HEK293 (cell line): ENCODE results near the gene CALHM3.

Experiments
- CTCF ChIA-PET: fragments of 350-600 bp; formaldehyde crosslinking; extraction: SDS; loops from one replicate; lab custom pipeline; 2021; ENCODE audit warnings: antibody characterized with exemption; lab: Yijun Ruan, JAX
- POLR2A ChIA-PET: fragments of 300-600 bp; formaldehyde crosslinking; extraction: SDS; loops from one replicate; lab custom pipeline; 2020; ENCODE audit warnings: antibody characterized with exemption, inconsistent platforms; lab: Yijun Ruan, JAX
- H3K27ac ChIP-seq: fragments of 200-500 bp; sonication (Bioruptor generic); 2 replicates; pipeline ENCODE4 v1.5.1; 2014; ENCODE audit warnings: low read depth, low read length, control low read depth, inconsistent platforms; ENCODE audit errors: extremely low read depth
- H3K36me3 ChIP-seq, 2 experiments: fragments of 200-500 bp in 1 of 2; sonication (Bioruptor generic) in 1 of 2; 1 replicate in 1 of 2; 2 replicates in 1 of 2; pipeline ENCODE4 v1.5.1; 2014 to 2017; ENCODE audit warnings: inconsistent platforms in 2 of 2, low read length in 2 of 2; ENCODE audit not compliant: control insufficient read depth in 2 of 2, insufficient read depth in 1 of 2
- H3K4me1 ChIP-seq: fragments of 200-500 bp; sonication (Bioruptor generic); 2 replicates; pipeline ENCODE4 v1.5.1; 2014; ENCODE audit warnings: mild to moderate bottlenecking, low read length, inconsistent platforms; ENCODE audit not compliant: control insufficient read depth, insufficient read depth
- H3K4me3 ChIP-seq: 2 replicates; pipeline ENCODE4 v1.5.1; 2011; ENCODE audit warnings: low read depth, mild to moderate bottlenecking, control low read depth, low read length, moderate library complexity
- H3K9me3 ChIP-seq: fragments of 200-500 bp; sonication (Bioruptor generic); 2 replicates; pipeline ENCODE4 v1.5.1; 2014; ENCODE audit warnings: low read depth, low read length, inconsistent platforms; ENCODE audit not compliant: control insufficient read depth, insufficient read depth
- BCL6B ChIP-seq: fragments of 450-650 bp; formaldehyde crosslinking; IDR thresholded peaks from 2 replicates; pipeline ENCODE4 v1.5.1; 2017; ENCODE audit warnings: missing biosample characterization, missing genetic modification characterization
- CTCF ChIP-seq: fragments of 450-650 bp; formaldehyde crosslinking; IDR thresholded peaks from 2 replicates; pipeline ENCODE4 v1.5.1; 2016; ENCODE audit warnings: missing biosample characterization, missing genetic modification characterization
- GLI2 ChIP-seq: fragments of 450-650 bp; formaldehyde crosslinking; IDR thresholded peaks from 2 replicates; pipeline ENCODE4; 2017; ENCODE audit warnings: missing biosample characterization, missing genetic modification characterization, low read depth, borderline replicate concordance
- ZBTB1 ChIP-seq: fragments of 450-650 bp; formaldehyde crosslinking; IDR thresholded peaks from 2 replicates; pipeline ENCODE4 v1.5.1; 2016; ENCODE audit warnings: missing biosample characterization, missing genetic modification characterization
- ZBTB17 ChIP-seq: fragments of 450-650 bp; formaldehyde crosslinking; IDR thresholded peaks from 2 replicates; pipeline ENCODE4 v1.5.1; 2016; ENCODE audit warnings: missing biosample characterization, missing genetic modification characterization
- ZEB2 ChIP-seq: fragments of 450-650 bp; formaldehyde crosslinking; IDR thresholded peaks from 2 replicates; pipeline ENCODE4 v1.5.1; 2016; ENCODE audit warnings: missing biosample characterization, missing genetic modification characterization
- ZFP69B ChIP-seq: fragments of 450-650 bp; formaldehyde crosslinking; IDR thresholded peaks from 2 replicates; pipeline ENCODE4 v1.5.1; 2016; ENCODE audit warnings: missing biosample characterization, missing genetic modification characterization
- ZNF114 ChIP-seq: fragments of 450-650 bp; formaldehyde crosslinking; IDR thresholded peaks from 2 replicates; pipeline ENCODE4 v1.5.0; 2017; ENCODE audit warnings: missing biosample characterization, missing genetic modification characterization
- ZNF132 ChIP-seq: fragments of 450-650 bp; formaldehyde crosslinking; IDR thresholded peaks from 2 replicates; pipeline ENCODE4 v1.5.1; 2017; ENCODE audit warnings: missing biosample characterization, missing genetic modification characterization, borderline replicate concordance
- ZNF184 ChIP-seq: fragments of 450-650 bp; IDR thresholded peaks from 2 replicates; pipeline ENCODE4 v1.5.1; 2018; ENCODE audit warnings: missing biosample characterization, mild to moderate bottlenecking, missing genetic modification characterization
- ZNF221 ChIP-seq: fragments of 450-650 bp; formaldehyde crosslinking; IDR thresholded peaks from 2 replicates; pipeline ENCODE4 v1.5.1; 2017; ENCODE audit warnings: missing biosample characterization, missing genetic modification characterization, borderline replicate concordance
- ZNF239 ChIP-seq: fragments of 450-650 bp; formaldehyde crosslinking; IDR thresholded peaks from 2 replicates; pipeline ENCODE4 v1.5.1; 2016; ENCODE audit warnings: missing biosample characterization, missing genetic modification characterization
- ZNF341 ChIP-seq: fragments of 450-650 bp; formaldehyde crosslinking; IDR thresholded peaks from 2 replicates; pipeline ENCODE4; 2016; ENCODE audit warnings: low read depth, missing biosample characterization, missing genetic modification characterization
- ZNF404 ChIP-seq: fragments of 450-650 bp; formaldehyde crosslinking; IDR thresholded peaks from 2 replicates; pipeline ENCODE4 v1.5.1; 2017; ENCODE audit warnings: missing biosample characterization, missing genetic modification characterization
- ZNF48 ChIP-seq: fragments of 450-650 bp; formaldehyde crosslinking; IDR thresholded peaks from 2 replicates; pipeline ENCODE4 v1.5.1; 2016; ENCODE audit warnings: missing biosample characterization, missing genetic modification characterization
- ZNF558 ChIP-seq: fragments of 450-650 bp; formaldehyde crosslinking; IDR thresholded peaks from 2 replicates; pipeline ENCODE4 v1.5.1; 2016; ENCODE audit warnings: missing biosample characterization, missing genetic modification characterization
- ZNF621 ChIP-seq: fragments of 450-650 bp; formaldehyde crosslinking; IDR thresholded peaks from 2 replicates; pipeline ENCODE4 v1.5.1; 2017; ENCODE audit warnings: missing biosample characterization, missing genetic modification characterization
- ZNF654 ChIP-seq: fragments of 450-650 bp; formaldehyde crosslinking; IDR thresholded peaks from 2 replicates; pipeline ENCODE4 v1.5.1; 2016; ENCODE audit warnings: low read depth, missing biosample characterization, missing genetic modification characterization
- ZNF76 ChIP-seq: fragments of 450-650 bp; formaldehyde crosslinking; IDR thresholded peaks from 2 replicates; pipeline ENCODE4; 2016; ENCODE audit warnings: low read depth, missing biosample characterization, missing genetic modification characterization, borderline replicate concordance
- ZNF768 ChIP-seq: fragments of 450-650 bp; formaldehyde crosslinking; IDR thresholded peaks from 2 replicates; pipeline ENCODE4 v1.5.1; 2018; ENCODE audit warnings: missing biosample characterization, mild to moderate bottlenecking, missing genetic modification characterization

The CALHM3 gene

GRCh38 chr10:103450201-103450695 lies 28.8 kb downstream of the CALHM3 start:
- Histone ChIP-seq H3K9me3 (no peaks in the 10 kb centered on the region), H3K4me1 (peaks cover 9% of the 10 kb centered on the region), H3K4me3 (no peak overlapping the region), H3K27ac (no peak overlapping the region), H3K36me3 (peaks cover 5 to 49% of the 10 kb centered on the region in 2 experiments; a peak in 2 of 3 replicates)
- TF ChIP-seq ZBTB17 (tag by site-specific recombination) (no peak), ZNF341 (no peak), ZNF132 (no peak), GLI2 (tag by site-specific recombination) (no peak), ZNF114 (tag by site-specific recombination) (no peak), ZNF76 (tag by site-specific recombination) (no peak), ZNF404 (tag by site-specific recombination) (no peak), ZBTB1 (tag by site-specific recombination) (no peak), ZFP69B (tag by site-specific recombination) (no peak), CTCF (tag by site-specific recombination) (no peak), ZNF221 (tag by site-specific recombination) (no peak), ZNF239 (tag by site-specific recombination) (no peak), ZNF48 (tag by site-specific recombination) (no peak), ZNF768 (no peak), ZNF621 (tag by site-specific recombination) (no peak), ZEB2 (tag by site-specific recombination) (no peak), ZNF654 (tag by site-specific recombination) (no peak)
- ChIA-PET POLR2A (no interaction called here), CTCF (interaction anchor here (0.7 kb wide), 1 partner anchor 31 kb away, joined by 4 read pairs; no protein-coding TSS in a partner anchor)

DNA sequence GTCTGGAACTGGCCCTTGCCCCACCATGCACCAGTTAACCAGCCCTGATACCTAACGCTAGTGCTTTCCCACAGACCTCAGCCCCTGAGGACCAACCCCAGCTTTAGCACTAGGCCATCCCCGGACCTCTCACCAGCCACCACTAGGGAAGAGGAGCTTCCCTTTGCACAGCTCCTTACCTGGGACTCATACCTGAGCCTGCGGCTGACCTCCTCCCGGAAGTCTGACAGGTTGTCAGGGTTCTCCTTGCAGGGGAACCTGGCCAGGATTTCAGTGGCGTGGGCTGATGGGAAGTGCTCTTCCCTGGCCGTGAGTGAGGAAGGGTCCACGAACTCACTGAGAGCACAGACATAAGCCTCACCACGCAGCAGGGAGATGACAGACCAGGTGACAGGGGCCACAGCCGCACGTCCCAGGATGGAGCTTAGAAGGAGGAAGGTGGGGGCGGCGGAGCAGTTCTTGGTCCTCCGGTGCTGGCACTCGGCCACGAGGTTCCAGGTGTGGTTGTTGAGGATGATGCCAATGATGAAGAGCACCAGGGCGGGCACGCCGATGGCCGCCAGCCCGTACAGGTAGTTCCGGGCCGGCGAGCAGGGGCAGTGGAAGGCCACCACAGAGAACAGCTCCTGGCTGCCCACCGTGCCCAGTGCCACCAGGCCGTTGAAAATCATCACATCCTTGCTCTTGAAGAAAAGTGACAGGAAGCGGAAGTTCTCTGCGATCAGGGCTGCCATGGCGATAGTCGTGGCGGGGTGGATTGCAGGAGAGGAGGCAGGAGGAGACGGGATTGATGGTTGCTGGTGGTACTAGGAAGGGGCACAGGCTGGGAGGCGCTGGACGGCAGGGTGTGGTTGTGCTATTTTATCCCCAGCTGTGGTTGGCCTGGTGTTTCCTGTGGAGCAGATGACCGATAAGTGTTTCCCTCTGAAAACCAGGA lies 29.6 kb downstream of the CALHM3 start:
- Histone ChIP-seq H3K36me3 (peaks cover 9 to 57% of the 10 kb centered on the region in 2 experiments; a peak in 2 of 3 replicates), H3K4me1 (peaks cover 9% of the 10 kb centered on the region), H3K4me3 (no peak overlapping the region), H3K9me3 (no peaks in the 10 kb centered on the region), H3K27ac (no peak overlapping the region)
- ChIA-PET POLR2A (no interaction called here), CTCF (interaction anchor here (0.6 to 1.1 kb wide), 3 partner anchors 9 to 143 kb away, joined by 3 to 4 read pairs (median 3); partner anchors contain the start of gene CALHM1)
- no peak for TF ChIP-seq ZNF558 (tag by site-specific recombination)
- no peak for TF ChIP-seq BCL6B (tag by site-specific recombination)
- no peak for TF ChIP-seq ZNF184 (tag by site-specific recombination)
